Suprapubic skin (tissue), 4 donors: ENCODE data around the gene ITM2C. TPM values are rescaled to one million over a fixed set of nuclear protein-coding genes. Genes with fewer than 3 reads are reported as not detected.

ENCODE experiments used
- DNase-seq, 2 donors: peaks; one replicate each; pipeline ENCODE4 v3.0.0-alpha.2; 2019; ENCODE audit warnings: low spot score in 2 of 2
- H3K27ac ChIP-seq: fragments of 200-600 bp; sonication (generic); one replicate; pipeline ENCODE4 v1.5.1; 2019
- H3K27me3 ChIP-seq: fragments of 200-600 bp; sonication (generic); one replicate; pipeline ENCODE4 v1.5.1; 2019
- H3K36me3 ChIP-seq: fragments of 200-600 bp; sonication (generic); one replicate; pipeline ENCODE4 v1.5.1; 2019
- H3K4me1 ChIP-seq: fragments of 200-600 bp; sonication (generic); one replicate; pipeline ENCODE4 v1.5.1; 2019
- H3K4me3 ChIP-seq: fragments of 200-600 bp; sonication (generic); one replicate; pipeline ENCODE4 v1.5.1; 2019; ENCODE audit warnings: mild to moderate bottlenecking
- H3K9me3 ChIP-seq: fragments of 200-600 bp; sonication (generic); one replicate; pipeline ENCODE4 v1.5.1; 2019
- CTCF ChIP-seq, 2 donors: fragments of 200-600 bp in 1 of 2; fragments of 450-650 bp in 1 of 2; sonication (generic) in 1 of 2; IDR thresholded peaks; one replicate each; pipeline ENCODE4 v1.5.1; 2016 to 2019; ENCODE audit warnings: antibody characterized with exemption in 2 of 2, mild to moderate bottlenecking in 1 of 2, moderate library complexity in 1 of 2
- EP300 ChIP-seq: sonication (generic); formaldehyde crosslinking; IDR thresholded peaks from one replicate; pipeline ENCODE4 v1.6.1; 2017; ENCODE audit warnings: antibody characterized with exemption
- POLR2A ChIP-seq, 2 donors: fragments of 450-650 bp; IDR thresholded peaks; one replicate each; pipeline ENCODE4 v1.6.1; 2017; ENCODE audit warnings: antibody characterized with exemption in 2 of 2, mild to moderate bottlenecking in 2 of 2, moderate library complexity in 2 of 2
- POLR2AphosphoS5 ChIP-seq, 3 donors: sonication (generic); formaldehyde crosslinking; IDR thresholded peaks; one replicate each; pipeline ENCODE4 v1.6.1; 2017; ENCODE audit warnings: antibody characterized with exemption in 3 of 3
- WGBS: methylation state at CpG from one replicate; pipeline ENCODE4 v1.1.5; 2018; 5-methylcytosine and 5-hydroxymethylcytosine counted together
- total RNA-seq, 4 donors: library from RNA; depleted of rRNA; stranded (reverse); fragments of >200 nt; gene quantifications; one replicate each; pipeline ENCODE4 v1.1.0, GENCODE V29; 2016

The ITM2C gene
- total RNA-seq, 4 donors from 2014 or later = 9.0 to 17.9 (median 11.4) TPM

- DNase-seq = no peak
- H3K27me3 ChIP-seq = peaks cover 46% of the 10 kb centered on the region
- no peaks in the 10 kb centered on the region for H3K9me3 ChIP-seq
- no peak overlapping the region for H3K27ac ChIP-seq
- H3K4me1 ChIP-seq = peaks cover 15% of the 10 kb centered on the region
- no peaks in the 10 kb centered on the region for H3K36me3 ChIP-seq
- H3K4me3 ChIP-seq = peak overlapping the region; percentile 39
- 22% methylated on average over 19 of the region's 61 CpGs for WGBS
- no peak for TF ChIP-seq POLR2A (IDR thresholded peaks at IDR 0.05)
- TF ChIP-seq EP300 = no peak
- TF ChIP-seq CTCF (IDR thresholded peaks at IDR 0.05) = no peak
- no peak for TF ChIP-seq POLR2AphosphoS5 (IDR thresholded peaks at IDR 0.05)
Observed at GRCh38 chr2:230828272-230828961, 36.3 kb upstream of the ITM2C start.

DNA sequence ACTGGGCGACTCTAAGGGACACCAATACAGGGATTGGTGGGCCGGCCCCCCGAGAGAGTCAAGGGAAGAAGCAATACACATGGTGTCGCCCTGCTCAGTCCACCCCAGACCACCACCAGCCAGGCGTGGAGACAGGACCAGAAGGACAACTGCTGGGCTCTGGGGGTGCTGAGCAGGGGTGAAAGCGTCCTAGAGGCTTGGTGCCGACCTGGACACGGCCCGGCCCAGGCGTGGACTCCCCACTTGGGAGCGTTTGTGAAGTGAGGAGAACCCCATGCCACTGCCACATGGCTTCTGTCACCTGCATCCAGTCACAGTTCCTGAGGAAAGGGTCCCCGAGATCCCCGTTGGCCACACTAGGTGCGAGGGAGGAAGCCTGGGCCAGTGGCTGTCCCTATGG, 35.4 kb upstream of the ITM2C start:
- H3K4me1 ChIP-seq = peaks cover 14% of the 10 kb centered on the region
- no peaks in the 10 kb centered on the region for H3K9me3 ChIP-seq
- peaks cover 46% of the 10 kb centered on the region for H3K27me3 ChIP-seq
- TF ChIP-seq CTCF (IDR thresholded peaks at IDR 0.05) = no peak
- TF ChIP-seq EP300 = no peak
- TF ChIP-seq POLR2AphosphoS5 (IDR thresholded peaks at IDR 0.05) = no peak
- no peak overlapping the region for H3K27ac ChIP-seq
- WGBS = 90% methylated on average over 4 of the region's 14 CpGs
- H3K36me3 ChIP-seq = no peaks in the 10 kb centered on the region
- no peak for DNase-seq
- no peak overlapping the region for H3K4me3 ChIP-seq

DNA sequence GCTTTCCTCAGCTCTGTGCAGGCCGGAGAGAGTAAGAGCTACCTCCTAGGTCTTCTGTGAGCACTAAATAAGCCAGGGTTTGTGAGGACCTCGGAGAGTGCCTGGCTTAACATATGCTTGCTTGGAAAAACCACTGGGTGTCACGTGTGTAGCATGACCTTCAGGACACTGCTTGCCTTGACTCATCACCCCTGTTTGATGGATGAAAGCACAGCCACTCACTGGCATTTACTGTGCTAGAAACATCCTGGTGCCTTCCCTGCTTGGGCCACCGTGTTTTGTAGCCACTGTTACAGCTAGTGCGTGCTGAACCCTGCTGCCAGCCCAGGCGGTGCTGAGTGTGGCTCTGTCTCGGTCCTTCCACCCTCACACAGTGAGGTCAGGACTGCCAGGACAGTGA, 34.8 kb upstream of the ITM2C start:
- 95% methylated on average over 7 of the region's 7 CpGs for WGBS
- no peak overlapping the region for H3K4me3 ChIP-seq
- no peak for DNase-seq
- H3K27me3 ChIP-seq = peaks cover 46% of the 10 kb centered on the region
- H3K9me3 ChIP-seq = no peaks in the 10 kb centered on the region
- H3K36me3 ChIP-seq = no peaks in the 10 kb centered on the region
- H3K27ac ChIP-seq = no peak overlapping the region
- no peak for TF ChIP-seq EP300
- no peak for TF ChIP-seq CTCF (IDR thresholded peaks at IDR 0.05)
- TF ChIP-seq POLR2AphosphoS5 (IDR thresholded peaks at IDR 0.05) = no peak
- no peak for TF ChIP-seq POLR2A (IDR thresholded peaks at IDR 0.05)
- H3K4me1 ChIP-seq = peaks cover 11% of the 10 kb centered on the region

DNA sequence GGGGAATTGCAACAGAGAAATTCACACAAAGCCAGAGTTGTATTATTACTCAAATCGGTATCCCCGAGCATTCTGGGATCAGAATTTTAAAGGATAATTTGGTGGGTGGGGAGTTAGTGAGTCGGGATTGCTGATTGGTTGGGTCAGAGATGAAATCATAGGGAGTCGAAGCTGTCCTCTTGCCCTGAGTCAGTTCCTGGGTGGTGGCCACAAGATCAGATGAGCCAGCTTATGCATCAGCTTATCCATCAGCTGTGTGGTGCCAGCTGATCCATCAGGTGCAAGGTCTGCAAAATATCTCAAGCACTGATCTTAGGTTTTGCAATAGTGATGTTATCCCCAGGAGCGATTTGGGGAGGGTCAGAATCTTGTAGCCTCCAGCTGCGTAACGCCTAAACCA, 34.3 kb upstream of the ITM2C start:
- H3K27ac ChIP-seq = no peak overlapping the region
- H3K27me3 ChIP-seq = peaks cover 46% of the 10 kb centered on the region
- no peak for DNase-seq
- H3K4me3 ChIP-seq = no peak overlapping the region
- H3K4me1 ChIP-seq = peaks cover 11% of the 10 kb centered on the region
- WGBS = 87% methylated on average over 7 of the region's 7 CpGs
- no peaks in the 10 kb centered on the region for H3K9me3 ChIP-seq
- H3K36me3 ChIP-seq = no peaks in the 10 kb centered on the region
- TF ChIP-seq POLR2AphosphoS5 (IDR thresholded peaks at IDR 0.05) (no peak), CTCF (IDR thresholded peaks at IDR 0.05) (no peak), POLR2A (IDR thresholded peaks at IDR 0.05) (no peak), EP300 (no peak)

- no peaks in the 10 kb centered on the region for H3K27me3 ChIP-seq
- no peaks in the 10 kb centered on the region for H3K9me3 ChIP-seq
- H3K36me3 ChIP-seq = no peaks in the 10 kb centered on the region
- no peaks in the 10 kb centered on the region for H3K4me1 ChIP-seq
- no peak overlapping the region for H3K27ac ChIP-seq
- TF ChIP-seq POLR2AphosphoS5 (IDR thresholded peaks at IDR 0.05) (no peak), EP300 (no peak), POLR2A (IDR thresholded peaks at IDR 0.05) (no peak), CTCF (IDR thresholded peaks at IDR 0.05) (no peak)
- 26% methylated on average over 2 of the region's 2 CpGs for WGBS
- H3K4me3 ChIP-seq = no peak overlapping the region
- no peak for DNase-seq
Observed at GRCh38 chr2:230840301-230840700, 24.4 kb upstream of the ITM2C start.
